Activated CD4-positive, alpha-beta T cell treated with anti-CD3 and anti-CD28 coated beads, Interleukin-2, amount 50 U/mL, for 1 hour (primary cell): ENCODE measurements around the gene CALML4.
A peak's percentile ranks its signal among the peaks of the same experiment; 100 is the strongest.
"Not testable (repeated sequence)": the region's sequence is repeated elsewhere in the genome, so short reads cannot be mapped to it uniquely, and the experiment has no call there.

ENCODE experiments used
- DNase-seq: peaks from one replicate; pipeline ENCODE4 v3.0.0-alpha.2; 2020

The CALML4 gene

GRCh38 chr15:68187559-68187958 is 17.6 kb downstream of the CALML4 start:
- DNase-seq: no peak

DNA sequence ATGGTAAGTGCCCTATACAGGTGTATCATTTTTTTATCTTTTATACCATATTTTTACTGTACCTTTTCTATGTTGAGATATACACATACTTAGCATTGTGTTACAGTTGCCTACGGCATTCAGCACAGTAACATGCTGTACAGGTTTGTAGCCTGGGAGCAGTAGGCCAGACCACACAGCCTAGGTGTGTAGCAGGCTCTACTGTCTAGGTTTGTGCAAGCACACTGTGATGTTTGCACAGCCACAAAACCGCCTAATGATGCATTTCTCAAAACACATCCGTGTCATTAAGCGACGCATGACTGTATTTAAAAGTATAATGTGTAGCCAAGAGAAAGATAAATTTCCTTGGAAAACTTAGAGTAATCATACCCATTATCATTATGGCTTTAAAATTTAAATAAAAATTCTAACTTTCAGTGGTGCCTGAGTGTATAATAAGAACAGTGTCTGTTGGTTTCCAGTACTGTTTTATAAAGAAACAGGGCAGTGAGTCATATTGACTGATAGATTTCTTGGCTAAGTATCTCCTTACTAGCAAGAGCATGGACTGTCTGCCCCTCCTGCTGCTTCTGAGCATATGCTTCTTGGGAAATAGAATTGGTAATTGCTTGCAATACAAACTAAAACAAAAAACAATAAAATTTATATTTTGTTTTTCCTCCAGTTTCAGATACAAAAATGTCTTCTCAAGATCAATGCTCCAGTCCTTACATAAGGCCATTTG is 18.3 kb downstream of the CALML4 start:
- DNase-seq: no peak

GRCh38 chr15:68184616-68185480 is 20.3 kb downstream of the CALML4 start:
- no peak for DNase-seq

- no peak for DNase-seq
Measured at GRCh38 chr15:68183616-68184315, 21.4 kb downstream of the CALML4 start.

- no peak for DNase-seq
Measured at GRCh38 chr15:68177742-68178141, 27.4 kb downstream of the CALML4 start.

GRCh38 chr15:68176601-68177000 is 28.5 kb downstream of the CALML4 start:
- no peak for DNase-seq

GRCh38 chr15:68175526-68175925 is 29.6 kb downstream of the CALML4 start:
- no peak for DNase-seq

DNA sequence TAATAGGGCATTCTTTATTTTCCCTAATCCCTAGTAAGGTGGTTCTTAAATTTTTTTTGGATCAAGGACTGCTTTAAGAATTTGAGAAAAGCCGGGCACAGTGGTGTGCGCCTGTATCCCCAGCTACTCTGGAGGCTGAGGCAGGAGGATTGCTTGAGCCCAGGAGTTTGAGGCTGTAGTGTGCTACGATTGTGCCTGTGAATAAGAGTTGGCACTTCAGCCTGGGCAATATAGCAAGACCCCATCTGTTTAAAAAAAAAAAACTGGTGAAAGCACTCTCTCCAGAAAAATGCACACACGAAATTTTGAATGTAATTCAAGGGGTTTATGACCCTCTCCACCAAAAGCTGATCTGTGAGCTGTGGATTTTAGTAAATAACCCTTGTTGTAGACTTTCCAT is 32.0 kb downstream of the CALML4 start:
- no peak for DNase-seq

GRCh38 chr15:68172037-68172436 is 33.1 kb downstream of the CALML4 start:
- not testable (repeated sequence) for DNase-seq

- DNase-seq: no peak
Measured at GRCh38 chr15:68166847-68167246, 38.3 kb downstream of the CALML4 start.

- no peak for DNase-seq
Measured at GRCh38 chr15:68163191-68163590, 41.9 kb downstream of the CALML4 start.

DNA sequence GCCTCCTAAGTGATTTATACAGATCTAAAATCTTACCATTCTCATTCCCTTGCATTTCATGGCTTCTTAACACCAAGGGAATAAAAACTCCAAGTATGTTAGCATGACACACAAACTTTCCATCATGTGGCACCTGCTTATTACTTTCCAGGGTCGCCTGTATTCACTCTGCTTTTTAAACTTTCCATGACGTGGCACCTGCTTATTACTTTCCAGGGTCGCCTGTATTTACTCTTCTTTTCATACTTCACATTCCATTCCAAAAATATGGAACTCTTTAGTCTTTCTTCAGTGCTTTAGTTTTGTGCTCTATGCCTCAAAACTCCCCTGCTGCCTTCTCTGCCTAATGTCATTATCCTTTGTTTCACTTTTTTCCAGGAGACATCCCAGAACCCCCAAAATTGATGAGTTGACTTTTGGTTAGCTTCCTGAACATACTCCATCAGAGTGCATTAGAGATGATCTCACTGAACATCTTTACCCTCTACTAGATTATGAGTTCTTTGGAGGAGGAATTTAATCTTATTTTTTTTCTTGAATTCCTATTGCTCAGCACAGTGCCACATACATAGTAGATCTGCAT is 47.0 kb downstream of the CALML4 start:
- DNase-seq: no peak

GRCh38 chr15:68157074-68157473 is 48.1 kb downstream of the CALML4 start:
- no peak for DNase-seq

DNA sequence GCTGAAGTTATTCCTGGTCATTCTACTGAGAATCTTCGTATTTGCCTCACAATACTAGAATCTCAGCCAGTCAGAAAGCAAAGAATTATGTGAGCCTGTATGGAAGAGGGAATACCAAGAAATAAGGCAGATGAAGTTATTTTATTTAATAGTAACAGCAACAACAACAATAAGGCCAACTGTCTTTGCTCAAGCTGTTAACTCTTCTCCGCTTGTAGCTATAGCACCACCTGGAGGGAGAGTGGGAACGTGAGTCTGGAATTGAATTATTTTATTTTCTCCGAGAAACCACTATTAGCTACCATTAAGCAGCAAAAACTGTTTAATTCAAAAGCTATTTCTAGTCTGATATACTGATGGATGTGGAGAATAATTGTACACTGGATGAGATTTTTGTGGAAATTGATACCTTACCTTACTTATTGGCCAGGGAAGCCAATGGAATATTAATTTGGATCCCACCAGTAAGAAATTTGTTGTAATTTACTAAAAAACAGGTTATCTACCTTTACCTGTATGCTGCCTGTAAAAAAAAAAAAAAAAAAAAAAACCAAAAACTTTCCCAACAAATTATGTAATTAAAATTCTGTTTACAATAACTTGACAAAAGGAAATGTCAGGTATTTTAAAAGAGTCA is 50.1 kb downstream of the CALML4 start:
- DNase-seq: peak; percentile 11

GRCh38 chr15:68152342-68152741 is 52.8 kb downstream of the CALML4 start:
- no peak for DNase-seq

GRCh38 chr15:68151277-68151676 is 53.9 kb downstream of the CALML4 start:
- DNase-seq: no peak

DNA sequence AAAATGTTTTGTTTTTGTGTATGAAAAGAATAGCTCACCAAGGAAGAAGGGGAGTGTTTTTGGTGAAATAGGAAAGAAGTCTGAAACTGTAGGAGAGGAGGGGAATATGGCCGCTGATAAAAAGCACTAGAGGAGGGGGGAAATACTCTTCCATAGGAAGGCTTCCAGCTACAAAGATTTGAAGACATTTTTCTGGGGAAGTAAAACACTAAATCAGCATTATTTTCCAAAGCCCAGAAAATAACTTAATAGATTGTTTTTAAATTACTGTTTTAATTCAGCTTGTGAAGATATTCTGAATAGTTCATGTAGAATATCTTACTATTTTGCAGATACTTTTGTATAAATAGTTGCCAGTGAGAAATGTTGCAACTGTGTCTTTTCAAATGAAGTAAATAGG is 54.9 kb downstream of the CALML4 start:
- no peak for DNase-seq

- no peak for DNase-seq
Measured at GRCh38 chr15:68149059-68149458, 56.1 kb downstream of the CALML4 start.

DNA sequence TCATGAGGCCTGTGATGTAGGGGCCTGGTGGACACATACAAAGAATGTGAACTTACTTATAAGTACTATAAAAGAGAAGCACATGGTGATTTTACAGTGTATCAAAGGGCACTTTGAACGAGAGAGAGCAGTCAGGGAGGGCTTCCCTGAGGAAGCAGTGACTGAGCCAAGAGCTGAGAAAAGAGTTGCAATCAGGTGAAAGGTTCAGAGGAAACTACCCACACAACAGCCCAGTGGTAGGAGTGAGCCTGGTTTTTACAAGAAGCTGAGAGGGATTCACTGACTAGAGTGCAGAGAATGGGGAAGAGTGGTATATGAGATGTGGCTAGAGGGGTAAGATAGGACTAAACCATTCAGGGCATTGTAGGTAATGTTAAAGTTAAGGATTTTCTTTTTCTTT is 57.1 kb downstream of the CALML4 start:
- no peak for DNase-seq

DNA sequence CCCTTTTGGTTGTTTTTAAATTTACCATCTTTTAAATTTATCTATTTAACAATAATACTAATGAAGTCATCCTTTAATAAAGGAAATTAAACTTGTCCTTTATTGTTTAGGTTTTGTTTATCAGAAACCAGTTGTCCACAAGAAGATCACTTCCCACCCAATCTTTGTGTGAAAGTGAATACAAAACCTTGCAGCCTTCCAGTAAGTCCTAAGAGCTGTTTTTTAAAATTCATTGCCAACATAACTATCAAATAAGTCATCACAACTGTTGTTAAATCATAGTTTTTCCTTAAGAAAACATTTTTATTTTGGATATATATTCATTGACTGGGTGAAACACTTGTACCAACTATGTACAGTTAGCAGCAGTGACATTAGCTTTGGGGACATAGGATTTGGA is 59.4 kb downstream of the CALML4 start:
- no peak for DNase-seq

- no peak for DNase-seq
Measured at GRCh38 chr15:68143785-68144184, 61.3 kb downstream of the CALML4 start.

- no peak for DNase-seq
Measured at GRCh38 chr15:68143129-68143528, 62.0 kb downstream of the CALML4 start.
